ENCODE results near the gene HOMER2.
"Not testable (repeated sequence)": the region's sequence is repeated elsewhere in the genome, so short reads cannot be mapped to it uniquely, and the experiment has no call there.

The HOMER2 gene

DNA sequence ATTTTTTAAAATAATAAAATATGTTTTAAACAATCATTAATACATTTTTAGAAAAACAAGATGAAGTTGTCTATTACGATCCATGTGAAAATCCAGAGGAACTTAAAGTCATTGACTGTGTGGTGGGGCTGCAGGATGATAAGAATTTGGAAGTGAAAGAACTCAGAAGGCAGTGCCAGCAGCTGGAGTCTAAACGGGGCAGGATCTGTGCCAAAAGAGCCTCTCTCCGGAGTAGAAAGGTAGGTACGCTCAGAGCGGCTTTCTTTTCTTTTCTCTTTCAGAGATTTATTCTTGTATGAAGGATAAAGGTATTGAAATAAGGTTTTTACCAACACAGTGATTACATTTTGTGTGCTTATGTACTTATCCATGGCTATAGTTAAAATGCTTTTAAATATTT lies 129.5 kb downstream of the HOMER2 start:
- DNase-seq (ENCODE audit: insufficient read length, low spot score) = no peak
- no peak for FAIRE-seq
- no peak for TF ChIP-seq POLR2A (IDR thresholded peaks at IDR 0.05; ENCODE audit: low read depth, low read length)

DNA sequence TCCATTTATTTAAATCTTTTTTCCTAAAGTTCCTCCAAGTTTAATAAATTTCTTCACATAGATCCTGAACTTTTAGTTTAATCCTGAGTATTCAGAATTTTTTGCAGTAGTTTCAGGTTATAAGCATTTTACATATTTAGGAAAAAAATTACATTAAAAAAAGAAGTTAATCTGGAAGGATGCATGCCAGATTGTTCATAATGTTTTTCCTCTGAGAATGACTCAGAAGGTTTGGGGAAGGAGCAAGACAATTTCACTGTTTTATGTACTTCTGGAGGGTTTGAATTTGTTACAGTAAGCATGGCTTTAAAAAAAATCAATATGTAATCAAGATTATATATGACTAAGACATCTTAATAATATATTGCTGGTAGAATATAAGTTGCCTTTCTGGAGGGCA lies 130.7 kb downstream of the HOMER2 start:
- FAIRE-seq = not testable (repeated sequence)

DNA sequence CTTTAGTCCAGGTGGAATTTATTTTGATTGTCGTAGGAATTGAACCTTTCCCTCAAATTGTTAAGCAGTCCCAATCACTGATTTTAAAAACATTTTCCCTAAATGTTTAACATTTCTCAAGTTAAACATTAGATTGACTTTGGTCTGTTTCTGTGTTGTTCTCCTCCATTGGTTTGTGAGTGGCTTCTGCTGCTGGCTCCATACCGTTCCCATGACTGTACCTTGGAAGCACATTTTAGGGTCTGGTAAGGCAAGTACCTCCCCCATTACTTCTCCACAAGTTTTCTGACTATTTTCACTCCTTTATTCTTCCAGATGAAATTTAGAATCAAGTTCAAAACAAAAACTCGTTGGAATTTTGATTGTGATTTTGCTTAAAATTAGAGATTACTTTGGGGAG lies 131.1 kb downstream of the HOMER2 start:
- DNase-seq (ENCODE audit: insufficient read length, low spot score); FAIRE-seq: not testable (repeated sequence)

More for the DNA sequence above, 130.7 kb downstream of the HOMER2 start:
- not testable (repeated sequence) for DNase-seq (ENCODE audit: insufficient read length, low spot score)

DNA sequence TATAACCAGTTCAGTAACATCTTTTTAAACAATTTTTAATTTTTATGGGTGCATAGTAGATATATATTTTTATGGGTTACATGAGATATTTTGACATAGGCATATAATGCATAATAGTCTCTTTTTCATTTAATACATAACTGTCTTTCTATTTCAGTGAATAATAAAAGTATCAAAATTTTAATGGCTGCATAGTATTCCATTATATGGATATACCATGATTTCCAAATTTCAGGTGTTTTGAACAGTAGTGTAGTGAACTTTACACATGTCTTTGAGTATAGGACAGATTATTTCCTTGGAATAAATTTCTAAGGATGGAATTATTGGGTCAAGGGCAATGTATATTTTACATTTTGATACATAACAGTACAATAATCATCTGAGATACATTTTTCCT lies 132.4 kb downstream of the HOMER2 start:
- DNase-seq (ENCODE audit: insufficient read length, low spot score) = no peak
- TF ChIP-seq POLR2A (IDR thresholded peaks at IDR 0.05; ENCODE audit: low read depth, low read length) = no peak
- FAIRE-seq = no peak

DNA sequence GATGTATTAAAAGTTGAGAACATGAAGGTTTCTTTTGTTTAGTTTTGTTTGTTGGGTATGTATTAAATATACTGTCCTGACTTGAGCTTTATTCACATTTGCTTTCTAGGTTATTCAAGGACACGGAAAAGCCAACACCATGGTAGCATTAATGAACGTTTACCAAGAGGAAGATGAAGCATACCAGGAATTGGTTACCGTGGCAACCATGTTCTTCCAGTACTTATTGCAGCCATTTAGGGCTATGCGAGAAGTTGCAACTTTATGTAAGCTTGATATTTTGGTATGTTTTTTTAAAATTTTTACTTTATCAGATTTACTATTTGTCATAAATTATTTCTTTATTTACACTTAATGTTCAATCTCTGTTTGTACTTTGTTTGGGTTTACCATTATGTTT lies 139.5 kb downstream of the HOMER2 start:
- DNase-seq (ENCODE audit: insufficient read length, low spot score) = no peak
- TF ChIP-seq POLR2A (IDR thresholded peaks at IDR 0.05; ENCODE audit: low read depth, low read length) = no peak
- no peak for FAIRE-seq

DNA sequence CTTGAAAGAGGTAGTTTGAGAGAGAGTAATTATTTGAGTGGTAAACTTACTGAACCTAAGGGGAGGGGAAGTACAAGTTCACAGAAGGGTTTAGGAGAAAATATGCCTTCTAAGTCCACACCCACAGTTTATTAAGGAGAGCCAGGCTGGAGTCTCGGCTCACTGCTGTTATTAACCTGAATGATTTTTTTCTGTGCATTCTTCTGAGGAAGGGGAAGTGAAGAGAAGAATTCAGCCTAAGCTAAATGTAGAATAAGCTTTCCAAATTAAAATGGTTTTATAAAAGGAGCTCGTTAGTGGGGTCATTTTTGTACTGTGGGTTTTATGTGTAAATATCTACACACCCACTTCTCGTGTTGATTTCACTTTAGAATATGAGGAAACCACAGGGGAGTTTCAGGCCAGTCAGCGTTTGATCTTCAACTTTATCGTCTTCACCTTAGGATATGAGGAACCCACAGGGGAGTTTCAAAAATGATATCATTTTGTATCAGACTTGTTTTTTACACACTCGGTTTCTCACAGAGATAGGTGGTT lies 141.6 kb downstream of the HOMER2 start:
- DNase-seq (ENCODE audit: insufficient read length, low spot score) (no peak), FAIRE-seq (no peak)
- no peak for TF ChIP-seq POLR2A (IDR thresholded peaks at IDR 0.05; ENCODE audit: low read depth, low read length)

DNA sequence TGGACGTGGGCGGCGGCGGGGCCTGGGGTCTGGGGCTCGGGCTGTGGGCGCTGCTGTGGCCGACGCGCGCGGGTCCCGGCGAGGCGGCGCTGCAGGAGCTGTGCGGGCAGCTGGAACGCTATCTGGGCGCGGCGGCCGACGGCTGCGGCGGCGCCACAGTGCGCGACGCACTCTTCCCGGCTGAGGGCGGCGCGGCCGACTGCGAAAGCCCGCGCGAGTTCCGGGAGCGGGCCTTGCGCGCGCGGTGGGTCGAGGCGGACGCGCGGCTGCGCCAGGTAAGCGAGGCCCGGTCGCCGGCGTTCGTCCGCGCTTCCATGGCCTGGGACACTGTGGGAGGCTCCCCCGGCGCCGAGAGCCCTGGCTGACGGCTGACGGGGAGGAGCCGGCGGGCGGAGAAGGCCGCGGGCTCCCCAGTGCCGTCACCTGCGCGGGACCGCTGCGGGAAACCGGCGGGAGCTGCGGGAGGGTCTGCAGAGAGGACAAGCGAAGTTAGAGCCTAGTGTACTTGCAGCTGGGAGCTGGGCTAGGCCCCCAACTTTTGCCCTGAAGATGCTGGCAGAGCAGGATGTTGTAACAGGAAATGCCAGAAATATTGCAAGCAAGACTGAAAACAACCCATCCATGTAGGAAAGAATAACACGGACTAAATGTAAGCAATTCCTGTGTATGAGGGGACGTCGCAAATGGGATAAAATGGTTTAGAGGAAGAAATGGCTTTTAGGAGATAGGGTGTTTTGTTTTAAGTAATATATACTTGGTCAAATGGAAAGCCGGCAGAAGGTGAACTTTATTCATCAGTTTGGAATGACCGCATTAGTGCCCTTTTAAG lies 142.2 kb downstream of the HOMER2 start:
- peak; percentile 21; the same call in 1 of the 2 replicates for TF ChIP-seq POLR2A (IDR thresholded peaks at IDR 0.05; ENCODE audit: low read depth, low read length)
- DNase-seq (ENCODE audit: insufficient read length, low spot score) = no peak
- FAIRE-seq = no peak

DNA sequence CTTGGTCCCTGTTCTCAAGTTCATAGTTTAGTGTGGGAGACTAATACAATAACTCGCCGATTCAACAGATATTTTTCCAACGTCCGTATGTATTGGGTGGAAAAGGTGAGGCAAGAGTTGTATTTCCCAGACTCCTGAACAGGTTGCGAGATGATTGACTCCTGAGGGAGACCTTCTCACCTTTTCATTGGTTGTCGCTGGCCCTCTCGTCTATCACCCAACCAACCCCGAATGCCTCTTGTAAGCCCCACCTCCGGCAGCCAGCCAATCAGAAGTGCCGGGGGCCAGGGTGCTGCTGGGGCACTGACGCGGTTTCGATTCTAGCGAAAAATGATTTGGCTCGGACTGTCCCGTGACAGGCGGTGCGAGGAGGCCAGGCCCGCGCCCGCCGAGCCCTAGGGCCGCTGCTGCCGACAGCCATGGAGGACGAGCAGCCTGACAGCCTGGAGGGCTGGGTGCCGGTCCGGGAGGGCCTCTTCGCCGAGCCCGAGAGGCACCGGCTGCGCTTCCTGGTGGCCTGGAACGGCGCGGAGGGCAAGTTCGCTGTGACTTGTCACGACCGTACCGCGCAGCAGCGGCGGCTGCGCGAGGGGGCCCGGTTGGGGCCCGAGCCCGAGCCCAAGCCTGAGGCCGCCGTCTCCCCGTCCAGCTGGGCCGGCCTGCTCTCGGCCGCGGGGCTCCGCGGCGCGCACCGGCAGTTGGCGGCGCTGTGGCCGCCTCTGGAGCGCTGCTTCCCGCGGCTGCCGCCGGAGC lies 143.0 kb downstream of the HOMER2 start, which contains the start of gene WHAMM:
Gene WHAMM, plus strand, starts transcription at position 321 of the 753 bp plus-strand sequence. Its CDS starts 99 bp downstream, at position 420.
- peak; percentile 96 for TF ChIP-seq POLR2A (IDR thresholded peaks at IDR 0.05; ENCODE audit: low read depth, low read length)
- FAIRE-seq (peak; percentile 91), DNase-seq (ENCODE audit: insufficient read length, low spot score) (peak; percentile 77)

DNA sequence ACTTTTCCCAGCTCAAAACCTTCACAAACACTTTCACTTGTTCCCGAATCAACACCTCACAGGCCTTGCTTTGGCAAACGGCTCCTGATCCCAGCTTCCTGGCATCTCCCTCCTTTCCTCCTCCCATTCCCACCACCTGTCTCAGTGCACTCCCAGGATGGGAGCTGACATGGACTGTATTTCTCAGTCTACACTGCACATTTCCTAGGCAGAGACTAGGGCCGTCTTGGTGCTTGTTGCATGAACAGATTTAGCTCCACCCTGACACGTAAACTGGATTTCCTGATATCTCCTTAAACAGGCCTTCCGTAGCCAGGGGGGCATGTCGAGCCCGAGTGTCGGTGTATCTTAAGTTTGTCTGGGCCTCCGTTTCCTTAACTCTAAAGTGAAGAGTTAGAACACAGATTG lies 143.9 kb downstream of the HOMER2 start:
- TF ChIP-seq POLR2A (IDR thresholded peaks at IDR 0.05; ENCODE audit: low read depth, low read length) = no peak
- FAIRE-seq = no peak
- no peak for DNase-seq (ENCODE audit: insufficient read length, low spot score)

DNA sequence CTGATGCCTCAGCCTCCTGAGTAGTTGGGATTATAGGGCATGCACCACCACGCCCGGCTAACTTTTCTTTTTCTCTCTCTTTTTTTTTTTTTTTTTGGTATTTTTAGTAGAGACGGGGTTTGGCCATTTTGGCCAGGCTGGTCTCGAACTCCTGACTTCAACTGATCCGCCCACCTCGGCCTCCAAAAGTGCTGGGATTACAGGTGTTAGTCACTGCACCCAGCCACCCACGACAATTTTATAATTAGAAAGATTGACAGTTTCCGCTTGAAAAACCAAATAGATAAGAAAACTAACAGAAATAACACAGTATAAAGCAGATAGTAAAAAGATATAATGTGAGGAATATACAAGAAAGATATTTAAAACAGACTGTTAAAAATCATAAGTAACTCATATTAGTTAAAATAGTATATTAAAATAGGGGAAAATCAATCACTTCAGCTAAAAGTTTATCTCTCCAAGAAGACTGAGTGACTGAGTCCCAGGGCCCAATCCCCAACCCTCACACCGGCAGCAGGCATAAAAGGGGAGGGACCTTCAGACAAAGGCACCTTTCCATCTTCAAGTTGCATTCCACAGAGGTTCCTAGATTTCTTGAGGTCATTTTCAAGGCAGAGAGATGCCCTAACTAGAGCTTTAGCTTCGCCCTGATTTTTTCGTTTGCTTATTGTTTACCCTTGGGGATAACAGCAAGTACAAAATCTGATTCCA lies 144.4 kb downstream of the HOMER2 start:
- FAIRE-seq (no peak), DNase-seq (ENCODE audit: insufficient read length, low spot score) (no peak)
- TF ChIP-seq POLR2A (IDR thresholded peaks at IDR 0.05; ENCODE audit: low read depth, low read length) = no peak

DNA sequence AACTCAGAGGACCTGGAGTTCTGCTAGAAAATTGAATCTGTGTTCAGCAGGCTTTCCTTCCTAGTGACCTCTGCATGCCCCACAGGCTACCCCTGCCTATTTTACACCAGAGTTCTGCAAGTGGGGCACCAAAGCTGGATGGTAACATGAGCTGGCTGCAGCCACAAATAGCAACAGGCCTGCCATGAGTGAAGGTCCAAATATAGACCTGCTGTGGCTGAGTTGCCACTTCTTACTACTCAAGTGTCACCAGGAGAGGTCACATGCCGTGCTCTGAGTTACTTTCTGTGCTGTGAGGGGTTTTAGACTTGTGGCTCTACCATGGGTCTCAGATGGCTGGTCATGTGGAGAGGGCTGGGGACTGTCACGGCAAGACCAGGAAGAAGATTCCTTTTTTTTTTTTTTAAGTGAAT lies 146.5 kb downstream of the HOMER2 start, which contains the start of gene FSD2:
Gene FSD2, minus strand, starts transcription at position 76 of the 413 bp plus-strand sequence. CDS start 18,679 bp downstream, outside the sequence.
- no peak for FAIRE-seq
- TF ChIP-seq POLR2A (IDR thresholded peaks at IDR 0.05; ENCODE audit: low read depth, low read length) = no peak

DNA sequence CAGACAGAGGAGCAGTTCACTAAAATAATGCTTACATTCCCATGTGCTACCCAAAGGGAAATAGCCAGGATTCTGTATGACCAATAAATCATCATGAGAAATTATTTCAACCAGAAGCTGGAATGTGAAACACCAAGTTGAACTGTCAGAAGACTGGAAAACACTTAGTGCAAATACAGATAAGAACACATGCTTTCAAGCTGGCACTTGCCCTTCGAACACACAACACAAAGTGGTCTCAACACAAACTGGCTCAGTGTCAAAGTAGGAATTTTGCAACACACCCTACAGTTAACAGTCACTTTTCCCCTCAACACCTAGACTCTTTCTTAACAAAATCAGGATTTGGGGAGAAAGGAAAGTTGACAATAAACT lies 148.0 kb downstream of the HOMER2 start:
- FAIRE-seq (no peak), DNase-seq (ENCODE audit: insufficient read length, low spot score) (no peak)
- TF ChIP-seq POLR2A (IDR thresholded peaks at IDR 0.05; ENCODE audit: low read depth, low read length) = no peak

More for the DNA sequence above, 146.5 kb downstream of the HOMER2 start, which contains the start of gene FSD2:
- no peak for DNase-seq (ENCODE audit: insufficient read length, low spot score)

DNA sequence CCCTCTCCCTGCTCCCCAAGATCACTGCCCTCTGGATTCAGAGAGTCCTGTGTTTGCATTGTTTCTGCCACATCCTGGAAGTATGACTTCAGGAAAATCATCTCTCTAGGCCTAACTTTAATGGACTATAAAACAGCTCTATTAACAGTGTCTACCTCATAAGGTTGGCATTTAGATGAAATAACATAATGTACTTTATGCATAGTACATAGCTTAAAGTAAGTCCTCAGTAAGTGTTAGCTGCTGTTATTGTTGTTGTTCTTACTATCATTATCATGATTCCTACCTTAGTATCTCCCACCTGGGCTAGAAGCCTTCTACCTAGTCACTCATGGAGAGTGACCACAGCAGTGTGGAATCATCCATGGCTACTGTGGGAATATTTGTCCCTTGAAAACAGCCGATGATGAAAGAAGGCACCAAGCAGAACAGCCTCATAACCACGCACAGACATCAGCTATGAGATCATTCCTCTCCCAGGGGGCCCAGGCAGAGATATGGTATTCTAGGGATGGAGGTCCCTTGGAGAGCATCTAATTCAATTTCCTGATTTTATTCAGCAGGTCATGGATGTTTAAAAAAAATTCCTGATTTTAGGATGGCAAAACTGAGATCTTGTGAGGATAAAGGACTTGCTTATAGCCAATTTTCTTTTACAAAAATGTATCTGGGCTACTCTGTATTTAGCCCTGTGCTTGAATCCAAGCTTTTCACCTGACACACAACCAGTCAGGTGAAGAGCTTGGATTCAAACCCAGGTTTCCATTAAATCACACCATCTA lies 148.5 kb downstream of the HOMER2 start:
- DNase-seq (ENCODE audit: insufficient read length, low spot score) = no peak

More for the DNA sequence above, 148.5 kb downstream of the HOMER2 start:
- no peak for TF ChIP-seq POLR2A (IDR thresholded peaks at IDR 0.05; ENCODE audit: low read depth, low read length)
- FAIRE-seq = no peak

All from H54 (cell line).